Hepatocyte (in vitro differentiated cells): ENCODE results near the gene ZFYVE28. TPM values are rescaled to one million over a fixed set of nuclear protein-coding genes. Genes with fewer than 3 reads are reported as not detected.

Experiments
- DNase-seq: peaks from one replicate; pipeline ENCODE4 v3.0.0-alpha.2; 2016; ENCODE audit warnings: low spot score
- H2AFZ ChIP-seq: fragments of 200-600 bp; sonication (generic); 2 replicates; pipeline ENCODE4 v1.6.0; 2016; ENCODE audit warnings: antibody characterized with exemption, mild to moderate bottlenecking
- H3K27ac ChIP-seq: fragments of 200-600 bp; sonication (generic); 2 replicates; pipeline ENCODE4 v1.5.1; 2016; ENCODE audit warnings: mild to moderate bottlenecking
- H3K27me3 ChIP-seq: fragments of 200-600 bp; sonication (generic); 2 replicates; pipeline ENCODE4 v1.6.1; 2016
- H3K36me3 ChIP-seq: fragments of 200-600 bp; sonication (generic); replicated peaks from 2 replicates; pipeline ENCODE4 v1.5.1; 2016; ENCODE audit warnings: low read depth; ENCODE audit not compliant: insufficient read depth
- H3K4me1 ChIP-seq: fragments of 200-600 bp; sonication (generic); 2 replicates; pipeline ENCODE4 v1.5.1; 2016; ENCODE audit warnings: mild to moderate bottlenecking, moderate library complexity; ENCODE audit not compliant: insufficient read depth
- H3K4me2 ChIP-seq: fragments of 200-600 bp; sonication (generic); 2 replicates; pipeline ENCODE4 v1.6.0; 2016
- H3K4me3 ChIP-seq: fragments of 200-600 bp; sonication (generic); 2 replicates; pipeline ENCODE4 v1.5.1; 2016; ENCODE audit warnings: mild to moderate bottlenecking
- H3K79me2 ChIP-seq: fragments of 200-600 bp; sonication (generic); 2 replicates; pipeline ENCODE4 v1.6.0; 2017; ENCODE audit warnings: mild to moderate bottlenecking
- H3K9me2 ChIP-seq: fragments of 200-600 bp; sonication (generic); replicated peaks from 2 replicates; pipeline ENCODE4 v1.6.0; 2017; ENCODE audit warnings: mild to moderate bottlenecking; ENCODE audit not compliant: insufficient read depth
- H3K9me3 ChIP-seq: fragments of 200-600 bp; sonication (generic); 2 replicates; pipeline ENCODE4 v1.5.1; 2016; ENCODE audit warnings: low read depth, mild to moderate bottlenecking
- H4K20me1 ChIP-seq: fragments of 200-600 bp; sonication (generic); 2 replicates; pipeline ENCODE4 v1.6.0; 2016; ENCODE audit warnings: mild to moderate bottlenecking; ENCODE audit not compliant: insufficient read depth, poor library complexity, severe bottlenecking
- CTCF ChIP-seq: fragments of 200-600 bp; sonication (generic); IDR thresholded peaks from 2 replicates; pipeline ENCODE4 v1.5.1; 2016; ENCODE audit warnings: antibody characterized with exemption, mild to moderate bottlenecking; ENCODE audit not compliant: poor library complexity
- EZH2 ChIP-seq: fragments of 200-600 bp; sonication (generic); IDR thresholded peaks from 2 replicates; pipeline ENCODE4 v1.6.1; 2016; ENCODE audit warnings: antibody characterized with exemption, mild to moderate bottlenecking, borderline replicate concordance
- EZH2phosphoT487 ChIP-seq: fragments of 200-600 bp; sonication (generic); IDR thresholded peaks from one replicate; pipeline ENCODE4 v1.6.1; 2018; ENCODE audit warnings: antibody characterized with exemption, mild to moderate bottlenecking, low read depth, moderate library complexity; ENCODE audit not compliant: unreplicated experiment, severe bottlenecking
- WGBS: methylation state at CpG from one replicate; pipeline ENCODE4 v1.1.6; 2016; ENCODE audit warnings: low lambda C conversion rate; ENCODE audit errors: missing lambda C conversion rate; 5-methylcytosine and 5-hydroxymethylcytosine counted together
- polyA plus RNA-seq: library from polyadenylated mRNA; unstranded; fragments of >200 nt; fragmentation: Nextera tagmentation; extraction: Ambion mirVana; gene quantifications from 2 replicates; pipeline ENCODE4 v1.2.1, GENCODE V29; 2016
- total RNA-seq: library from RNA; depleted of rRNA; stranded (reverse); fragments of >200 nt; gene quantifications from 2 replicates; pipeline ENCODE4 v1.2.3, GENCODE V29; 2014

The ZFYVE28 gene
- total and polyA plus RNA-seq, 2 experiments from 2014 or later: 2.2 to 3.4 TPM

DNA sequence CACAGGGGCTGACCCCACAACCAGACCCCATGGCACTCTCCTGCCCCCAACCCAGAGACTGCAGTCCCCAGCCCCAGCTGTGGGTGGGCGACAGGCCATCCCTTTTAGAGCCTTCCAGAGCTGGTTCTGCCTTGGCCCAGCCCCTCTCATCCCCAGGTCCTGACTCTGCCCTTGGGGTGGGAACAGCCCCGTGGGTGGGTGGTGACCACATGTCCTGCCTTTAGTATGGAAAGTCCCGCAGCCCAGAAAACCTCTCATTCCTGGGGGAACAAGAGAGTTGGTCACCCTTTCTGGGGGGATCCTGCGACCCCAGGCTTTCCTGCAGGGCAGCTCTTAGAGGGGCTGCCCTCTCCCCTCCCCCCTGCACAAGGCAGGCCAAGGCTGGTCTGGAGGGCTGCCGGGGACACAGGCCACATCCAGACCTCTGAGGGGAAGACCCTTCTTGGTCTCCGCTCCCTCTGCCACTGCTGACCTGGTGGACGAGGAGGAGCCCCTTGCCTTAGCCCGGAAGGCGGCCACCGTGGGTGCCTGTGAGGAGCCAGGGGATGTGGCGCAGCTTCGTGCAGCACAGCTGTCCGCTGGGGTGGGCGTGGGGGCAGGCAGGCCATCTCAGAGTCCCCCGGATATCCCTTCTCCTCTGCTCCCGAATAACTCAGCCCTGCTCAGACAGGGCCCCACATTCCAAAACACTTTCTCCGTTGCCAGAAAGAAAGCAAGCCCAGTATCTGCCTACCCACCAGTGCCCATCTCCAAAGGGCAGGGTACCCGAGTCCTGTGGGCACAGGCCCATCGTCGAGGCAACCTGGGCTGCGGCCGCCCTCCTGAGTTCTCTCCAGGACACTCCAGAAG is 149.9 kb downstream of the ZFYVE28 start:
- H3K9me2 ChIP-seq: no peaks in the 10 kb centered on the region
- no peak overlapping the region for H3K27ac ChIP-seq
- TF ChIP-seq EZH2phosphoT487 (no peak), CTCF (no peak), EZH2 (no peak)
- no peak for DNase-seq
- H3K36me3 ChIP-seq: no peaks in the 10 kb centered on the region
- H3K4me2 ChIP-seq: no peak overlapping the region
- no peaks in the 10 kb centered on the region for H3K79me2 ChIP-seq
- no peak overlapping the region for H3K4me3 ChIP-seq
- H3K4me1 ChIP-seq: no peaks in the 10 kb centered on the region
- no peak overlapping the region for H2AFZ ChIP-seq
- WGBS: 90% methylated on average over 18 of the region's 22 CpGs
- H3K27me3 ChIP-seq: no peaks in the 10 kb centered on the region
- no peaks in the 10 kb centered on the region for H4K20me1 ChIP-seq
- H3K9me3 ChIP-seq: no peaks in the 10 kb centered on the region

GRCh38 chr4:2267841-2268240 is 150.6 kb downstream of the ZFYVE28 start:
- H3K9me3 ChIP-seq: no peaks in the 10 kb centered on the region
- no peak overlapping the region for H2AFZ ChIP-seq
- H3K9me2 ChIP-seq: no peaks in the 10 kb centered on the region
- TF ChIP-seq EZH2phosphoT487 (no peak), EZH2 (no peak), CTCF (no peak)
- H4K20me1 ChIP-seq: no peaks in the 10 kb centered on the region
- 91% methylated on average over 12 of the region's 12 CpGs for WGBS
- H3K4me3 ChIP-seq: no peak overlapping the region
- H3K27ac ChIP-seq: no peak overlapping the region
- DNase-seq: no peak
- no peaks in the 10 kb centered on the region for H3K36me3 ChIP-seq
- no peaks in the 10 kb centered on the region for H3K27me3 ChIP-seq
- no peaks in the 10 kb centered on the region for H3K4me1 ChIP-seq
- no peak overlapping the region for H3K4me2 ChIP-seq
- H3K79me2 ChIP-seq: no peaks in the 10 kb centered on the region

DNA sequence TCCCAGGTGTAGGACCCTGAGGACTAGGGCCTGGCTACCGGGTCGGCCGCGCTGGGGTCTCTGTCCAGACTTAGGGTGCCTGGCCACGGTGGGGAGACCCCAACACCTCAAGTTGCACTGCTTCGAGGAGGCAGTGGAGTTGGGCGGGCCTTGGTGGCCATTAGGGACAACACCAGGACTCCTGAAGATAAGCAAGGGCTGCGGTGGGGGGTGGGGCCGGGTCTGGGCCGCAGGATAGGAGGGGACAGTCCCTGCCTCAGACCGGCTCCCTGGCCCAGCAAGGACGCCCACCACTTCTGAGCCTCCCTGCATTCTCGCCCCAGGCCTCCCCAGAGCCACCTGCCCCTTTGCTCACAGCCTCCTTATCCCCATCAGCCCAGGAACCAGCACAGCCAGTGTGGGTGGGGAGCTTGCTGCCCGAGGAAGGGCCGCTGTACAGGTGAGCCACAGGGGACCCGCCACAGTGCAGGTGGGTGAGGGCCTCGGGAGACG is 151.1 kb downstream of the ZFYVE28 start:
- no peaks in the 10 kb centered on the region for H3K36me3 ChIP-seq
- H3K27me3 ChIP-seq: no peaks in the 10 kb centered on the region
- WGBS: 74% methylated on average over 11 of the region's 18 CpGs
- no peaks in the 10 kb centered on the region for H3K9me2 ChIP-seq
- TF ChIP-seq EZH2 (no peak), CTCF (no peak), EZH2phosphoT487 (no peak)
- no peak for DNase-seq
- no peak overlapping the region for H3K27ac ChIP-seq
- no peaks in the 10 kb centered on the region for H3K4me1 ChIP-seq
- no peak overlapping the region for H2AFZ ChIP-seq
- no peaks in the 10 kb centered on the region for H3K79me2 ChIP-seq
- no peaks in the 10 kb centered on the region for H3K9me3 ChIP-seq
- H4K20me1 ChIP-seq: no peaks in the 10 kb centered on the region
- H3K4me2 ChIP-seq: no peak overlapping the region
- no peak overlapping the region for H3K4me3 ChIP-seq
